HG02852 (cell line): ENCODE results near the gene MRGPRE.
"Not testable (repeated sequence)": the region's sequence is repeated elsewhere in the genome, so short reads cannot be mapped to it uniquely, and the experiment has no call there.

Experiments used
- ATAC-seq: cut with Tn5 transposase; IDR thresholded peaks from one replicate; pipeline ENCODE4 v1.9.1; 2021; ENCODE audit warnings: mild to moderate bottlenecking, moderate library complexity; ENCODE audit not compliant: unreplicated experiment

MRGPRE gene, protein sequence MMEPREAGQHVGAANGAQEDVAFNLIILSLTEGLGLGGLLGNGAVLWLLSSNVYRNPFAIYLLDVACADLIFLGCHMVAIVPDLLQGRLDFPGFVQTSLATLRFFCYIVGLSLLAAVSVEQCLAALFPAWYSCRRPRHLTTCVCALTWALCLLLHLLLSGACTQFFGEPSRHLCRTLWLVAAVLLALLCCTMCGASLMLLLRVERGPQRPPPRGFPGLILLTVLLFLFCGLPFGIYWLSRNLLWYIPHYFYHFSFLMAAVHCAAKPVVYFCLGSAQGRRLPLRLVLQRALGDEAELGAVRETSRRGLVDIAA

DNA sequence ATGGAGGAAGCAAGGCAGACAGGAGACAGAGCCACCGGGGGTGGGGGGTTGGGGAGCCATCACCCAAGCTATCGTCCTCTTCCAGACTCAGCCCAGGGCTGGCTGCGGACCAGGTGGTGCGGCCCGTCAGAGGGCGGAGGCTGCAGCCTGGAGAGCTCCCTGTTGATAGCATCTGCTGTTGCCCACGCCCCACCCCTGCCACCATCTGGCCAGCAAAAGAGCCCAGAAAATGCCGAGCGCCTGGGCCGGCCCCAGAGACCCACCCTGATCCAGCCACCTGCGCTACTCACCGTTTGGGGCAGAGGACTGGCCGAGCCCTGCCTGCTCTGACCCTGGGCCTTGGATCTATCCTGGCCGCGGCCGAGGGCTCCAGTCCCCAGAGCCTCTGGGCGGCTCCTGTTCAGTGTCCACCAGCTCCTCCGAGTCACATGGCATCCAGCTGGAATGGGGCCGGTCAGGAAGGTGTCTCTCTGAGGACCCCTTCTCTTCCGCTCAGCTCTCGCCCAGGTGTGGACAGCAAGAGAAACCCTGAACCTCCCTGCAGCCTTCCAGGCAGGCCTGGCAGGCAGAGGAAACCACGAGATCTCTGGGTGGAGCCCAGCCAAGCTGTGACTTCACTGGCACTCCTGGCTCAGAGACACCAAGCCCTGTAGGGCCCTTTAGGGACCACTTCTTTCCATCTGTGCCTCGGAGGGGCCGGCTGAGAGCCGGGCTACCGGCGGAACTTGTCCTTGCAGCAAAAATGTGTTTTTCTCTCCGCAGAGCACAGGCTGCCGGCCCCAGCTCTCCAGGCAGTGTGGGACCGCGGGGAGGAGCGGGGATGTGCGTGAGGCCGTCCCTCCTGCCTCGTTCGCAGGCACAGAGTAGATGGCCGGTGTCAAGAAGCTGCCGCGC lies at the start of gene MRGPRE:
MRGPRE (minus strand) TSS at position 567 of the 894 bp plus-strand sequence. CDS start 3,618 bp downstream, outside the sequence.
- ATAC-seq = no peak

DNA sequence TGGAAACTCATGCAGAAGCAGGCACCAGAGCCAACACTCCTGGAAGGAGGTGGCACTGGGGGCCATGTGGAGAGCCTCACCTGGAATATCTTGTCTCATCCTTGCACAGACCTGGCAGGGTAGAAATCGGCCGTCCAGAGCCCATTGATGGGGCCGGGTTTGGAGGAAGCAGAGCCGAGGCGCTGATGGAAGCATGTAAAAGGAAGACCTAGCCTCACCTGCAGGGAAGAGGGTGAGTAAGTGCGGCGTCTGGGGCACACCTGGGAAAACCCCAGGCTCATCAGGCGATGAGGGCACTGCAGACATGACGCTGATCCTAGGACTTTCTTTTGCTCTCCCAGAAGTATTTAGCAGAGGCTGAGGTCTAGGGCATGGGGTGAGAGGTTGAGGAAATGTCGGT lies 48.9 kb upstream of the MRGPRE start:
- ATAC-seq = not testable (repeated sequence)

DNA sequence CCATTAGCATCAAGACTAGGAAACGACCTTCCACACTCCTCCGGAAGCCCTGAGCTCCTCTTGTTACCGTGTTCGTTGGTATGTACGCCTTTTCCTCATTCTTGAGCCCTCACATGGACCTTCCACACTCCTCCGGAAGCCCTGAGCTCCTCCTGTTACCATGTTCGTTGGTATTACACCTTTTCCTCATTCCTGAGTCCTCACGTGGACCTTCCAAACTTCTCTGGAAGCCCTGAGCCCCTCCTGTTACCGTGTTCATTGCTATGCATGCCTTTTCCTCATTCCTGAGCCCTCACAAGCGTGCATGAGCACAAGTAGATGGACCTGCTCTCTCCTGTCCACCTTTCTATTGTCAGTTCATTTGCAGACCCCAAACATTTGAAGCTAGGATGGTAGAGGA lies 48.4 kb upstream of the MRGPRE start:
- ATAC-seq = not testable (repeated sequence)

DNA sequence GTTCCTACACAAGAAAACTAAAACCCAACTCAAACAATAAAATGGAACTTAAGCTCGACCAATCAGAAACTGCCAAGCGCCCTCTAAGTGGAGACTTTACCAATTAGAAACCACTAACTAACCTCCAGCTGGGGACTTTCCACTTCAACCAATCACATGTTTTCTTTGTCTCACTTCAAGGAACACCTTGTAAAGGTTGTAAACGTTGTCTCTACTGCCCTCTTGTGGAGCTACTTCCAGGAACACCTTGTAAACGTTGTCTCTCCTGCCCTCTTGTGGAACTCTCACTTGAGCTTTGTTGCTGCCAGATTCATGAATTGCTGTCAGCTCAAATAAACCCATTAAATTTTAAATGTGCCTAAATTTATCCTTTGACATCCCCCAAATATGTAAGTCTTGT lies 46.7 kb upstream of the MRGPRE start:
- not testable (repeated sequence) for ATAC-seq

DNA sequence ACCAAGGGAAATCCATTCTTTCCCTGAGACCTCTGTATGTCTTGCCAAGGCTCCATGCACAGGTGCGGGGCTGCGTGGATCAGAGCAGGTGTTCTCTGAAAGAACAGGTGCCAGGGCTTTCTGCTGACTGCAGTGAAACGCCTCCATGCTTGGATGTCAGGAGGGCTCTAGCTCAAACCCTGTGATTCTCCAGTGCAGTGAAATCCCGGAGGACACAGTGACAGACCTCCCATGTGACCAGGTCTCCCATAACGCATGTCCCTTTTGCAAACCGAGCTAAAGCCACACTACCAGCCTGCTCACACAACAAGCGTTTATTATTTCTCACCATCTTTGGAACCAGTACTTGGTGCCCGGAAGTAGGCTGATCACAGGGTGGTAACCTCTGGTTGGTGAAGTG lies 41.4 kb upstream of the MRGPRE start:
- ATAC-seq = not testable (repeated sequence)

DNA sequence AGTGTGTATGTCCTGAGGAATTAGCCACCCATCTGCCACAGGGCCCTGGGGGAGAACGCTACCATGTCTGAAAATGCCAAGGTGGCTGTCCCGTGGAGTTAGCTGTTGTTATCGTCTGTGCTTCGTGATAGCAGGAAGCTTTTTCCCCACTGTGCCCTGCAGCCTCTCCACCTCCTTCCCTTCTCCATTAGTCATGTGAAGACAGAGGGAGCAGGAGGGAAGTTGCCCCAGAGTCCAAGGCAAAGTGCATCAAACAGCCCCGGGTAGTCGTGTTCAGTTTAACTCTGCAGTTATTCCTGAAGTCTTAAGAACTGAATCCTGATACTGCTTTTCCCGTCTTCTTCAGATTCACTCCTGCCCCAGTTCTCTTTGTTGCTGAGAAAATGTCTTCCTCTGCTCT lies 30.3 kb upstream of the MRGPRE start:
- not testable (repeated sequence) for ATAC-seq

DNA sequence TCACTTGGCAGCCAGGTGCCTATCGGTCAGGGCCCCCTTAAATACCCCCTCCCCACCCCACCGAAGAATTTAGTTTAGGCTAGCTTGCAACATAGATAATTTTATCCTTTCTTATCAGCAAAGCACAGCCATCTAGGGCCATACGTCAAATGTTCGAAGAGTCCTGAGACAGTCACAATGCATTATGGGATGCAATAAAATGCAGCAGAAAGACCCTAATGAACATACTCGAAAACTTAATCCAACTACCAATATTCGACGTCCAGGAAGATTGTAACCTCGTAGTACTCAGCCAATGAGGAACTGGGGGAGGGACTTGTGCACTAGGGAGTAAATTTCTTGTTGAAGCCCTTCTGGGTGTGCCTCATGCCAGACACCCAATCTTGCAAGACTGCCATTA lies 29.6 kb upstream of the MRGPRE start:
- ATAC-seq = not testable (repeated sequence)

DNA sequence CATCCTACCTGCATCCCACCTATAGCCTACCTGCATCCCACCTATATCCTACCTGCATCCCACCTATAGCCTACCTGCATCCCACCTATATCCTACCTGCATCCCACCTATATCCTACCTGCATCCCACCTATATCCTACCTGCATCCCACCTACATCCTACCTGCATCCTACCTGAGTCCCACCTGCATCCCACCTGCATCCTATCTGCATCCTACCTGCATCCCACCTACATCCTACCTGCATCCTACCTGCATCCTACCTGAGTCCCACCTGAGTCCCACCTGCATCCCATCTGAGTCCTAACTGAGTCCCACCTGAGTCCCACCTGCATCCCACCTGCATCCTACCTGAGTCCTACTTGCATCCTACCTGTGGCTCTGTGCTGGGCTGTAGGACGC lies 25.3 kb upstream of the MRGPRE start:
- not testable (repeated sequence) for ATAC-seq

DNA sequence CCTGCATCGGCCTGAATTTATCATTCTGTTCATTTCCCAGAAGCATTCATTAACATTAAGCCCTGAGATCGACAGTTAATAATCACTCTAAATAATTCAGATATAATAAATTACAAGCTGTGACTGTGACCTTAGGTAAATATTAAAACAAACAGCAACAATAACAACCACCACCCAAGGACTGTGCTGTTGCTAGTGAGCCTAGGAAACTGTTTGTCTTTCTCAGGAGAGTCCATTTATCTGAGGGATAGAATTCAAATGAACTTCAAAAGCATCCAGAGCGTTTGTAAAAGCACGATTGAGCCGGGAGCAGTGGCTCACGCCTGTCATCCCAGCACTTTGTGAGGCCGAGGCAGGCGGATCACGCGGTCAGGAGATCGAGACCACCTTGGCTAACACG lies 23.0 kb upstream of the MRGPRE start:
- not testable (repeated sequence) for ATAC-seq

DNA sequence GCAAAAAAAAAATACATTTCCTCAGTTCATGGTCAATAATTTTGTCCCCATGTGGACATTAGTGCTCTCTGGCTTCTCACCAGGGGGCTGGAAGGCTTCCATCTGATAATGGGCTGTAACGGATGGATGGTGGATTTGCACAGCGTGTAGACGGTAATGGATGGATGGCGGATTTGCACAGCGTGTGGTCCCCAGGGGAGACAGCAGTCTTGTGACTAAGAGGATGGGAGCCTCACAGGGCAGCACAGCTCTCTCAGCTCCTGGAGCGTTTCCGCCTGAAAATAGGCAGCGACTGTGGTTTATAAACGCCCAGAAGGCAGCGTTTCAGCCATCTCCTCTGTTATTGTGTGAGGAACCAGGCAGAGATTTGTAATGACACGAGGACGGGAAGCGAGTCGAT lies 22.6 kb upstream of the MRGPRE start:
- ATAC-seq = not testable (repeated sequence)

DNA sequence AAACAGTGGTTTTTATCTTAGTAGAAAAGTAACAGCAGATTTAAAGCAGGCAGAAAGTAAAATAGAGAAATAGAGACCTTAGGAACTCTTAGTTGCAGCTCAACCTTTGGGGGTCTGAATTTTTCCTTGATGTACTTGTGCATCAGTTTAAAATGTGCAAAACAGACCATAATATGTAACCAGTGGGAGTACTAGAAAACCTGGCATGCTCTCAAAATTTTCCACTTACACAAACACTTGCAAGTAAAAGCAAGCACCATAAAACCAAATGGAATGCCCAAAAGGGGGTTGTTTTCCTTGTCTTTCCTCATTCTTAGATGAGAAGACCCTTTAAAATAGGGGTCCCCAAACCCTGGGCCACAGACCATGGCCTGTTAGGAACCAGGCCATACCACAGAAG lies 12.9 kb upstream of the MRGPRE start:
- ATAC-seq = no peak

DNA sequence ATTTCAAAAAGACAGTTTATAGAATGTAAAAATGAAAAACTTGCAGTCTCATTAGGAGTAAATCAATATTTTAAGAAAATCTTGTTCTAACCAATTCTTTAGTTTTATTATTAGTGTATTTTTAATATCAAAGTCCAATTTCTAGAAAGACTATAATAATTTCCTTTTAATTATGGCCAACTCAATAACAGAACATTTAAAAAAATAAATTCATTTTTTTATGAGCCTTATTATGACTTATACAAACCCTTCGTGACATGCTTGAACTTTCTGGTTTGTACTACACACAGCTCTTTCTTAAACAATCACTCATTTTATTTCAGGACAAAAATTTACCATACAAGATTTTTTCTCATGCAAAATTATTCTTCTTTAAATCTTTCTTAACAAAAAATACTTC lies 11.7 kb upstream of the MRGPRE start:
- ATAC-seq = no peak

DNA sequence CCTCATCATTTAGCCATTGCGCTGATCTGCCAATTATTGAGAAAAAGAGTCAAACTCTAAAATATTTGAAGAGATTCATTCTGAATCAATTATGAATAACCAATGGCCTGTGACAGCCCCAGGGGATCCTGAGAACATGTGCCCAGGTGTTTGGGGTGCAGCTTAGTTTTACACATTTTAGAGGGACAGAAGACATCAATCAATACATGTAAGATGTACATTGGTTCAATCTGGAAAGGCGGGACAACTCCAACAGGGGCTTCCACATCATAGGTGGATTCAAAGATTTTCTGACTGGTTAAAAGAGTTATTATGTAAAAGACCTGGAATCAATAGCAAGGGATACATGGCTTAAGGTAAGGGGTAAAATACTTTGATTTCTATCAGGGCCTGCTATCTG lies 4.9 kb upstream of the MRGPRE start:
- ATAC-seq = no peak

DNA sequence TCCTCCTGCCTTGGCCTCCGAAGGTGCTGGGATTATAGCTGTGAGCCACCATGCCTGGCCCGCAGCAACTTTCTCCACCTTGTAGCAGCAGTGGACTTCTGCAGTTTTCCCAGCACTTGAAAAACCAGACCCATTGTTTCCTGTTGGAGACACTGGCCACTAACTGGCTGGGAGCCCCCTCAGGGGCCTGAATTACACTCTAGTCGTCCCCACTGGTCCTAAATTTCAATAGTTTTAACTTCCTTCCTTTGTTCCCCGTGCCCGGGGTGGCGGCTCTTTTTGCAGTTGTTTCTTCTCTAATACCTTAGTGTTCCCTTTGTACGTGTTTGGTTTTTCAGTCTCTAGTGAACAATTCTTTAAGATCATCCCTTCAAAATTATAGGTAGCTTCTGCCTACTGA lies 2.6 kb upstream of the MRGPRE start:
- no peak for ATAC-seq

DNA sequence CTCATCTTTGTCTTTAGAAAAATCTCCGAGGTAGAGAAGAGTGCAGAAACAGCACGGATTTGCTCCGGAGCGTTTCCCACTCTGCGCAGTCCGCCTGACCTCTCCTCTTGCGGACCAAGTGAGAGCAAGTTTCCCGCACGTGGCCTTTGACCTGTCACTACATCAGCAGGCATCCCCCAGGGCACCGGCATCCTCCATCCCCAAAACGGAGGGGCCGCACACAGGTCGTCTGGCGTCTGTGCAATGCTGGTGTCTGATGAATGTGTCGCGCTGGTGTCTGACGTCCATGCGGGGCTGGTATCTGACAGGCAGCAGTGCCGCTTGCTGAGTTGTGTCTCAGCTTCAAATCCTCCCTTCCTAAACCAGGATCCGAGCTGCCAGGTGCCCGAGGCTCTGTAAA lies 739 bp upstream of the MRGPRE start:
- ATAC-seq = no peak

DNA sequence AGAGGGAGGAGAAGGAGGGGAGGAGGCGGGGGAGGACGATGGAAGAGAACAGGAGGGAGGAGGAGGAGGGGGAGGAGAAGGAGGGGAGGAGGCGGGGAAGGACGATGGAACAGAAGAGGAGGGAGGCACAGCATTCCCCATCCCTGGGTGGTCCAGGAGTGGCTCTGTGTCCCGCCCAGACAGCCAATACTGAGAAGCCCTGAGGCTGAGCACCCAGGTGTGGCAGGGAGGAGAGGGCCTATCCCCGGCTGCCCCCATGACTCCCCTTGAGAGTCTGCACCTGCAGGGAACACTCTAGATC lies 717 bp downstream of the MRGPRE start:
- no peak for ATAC-seq

DNA sequence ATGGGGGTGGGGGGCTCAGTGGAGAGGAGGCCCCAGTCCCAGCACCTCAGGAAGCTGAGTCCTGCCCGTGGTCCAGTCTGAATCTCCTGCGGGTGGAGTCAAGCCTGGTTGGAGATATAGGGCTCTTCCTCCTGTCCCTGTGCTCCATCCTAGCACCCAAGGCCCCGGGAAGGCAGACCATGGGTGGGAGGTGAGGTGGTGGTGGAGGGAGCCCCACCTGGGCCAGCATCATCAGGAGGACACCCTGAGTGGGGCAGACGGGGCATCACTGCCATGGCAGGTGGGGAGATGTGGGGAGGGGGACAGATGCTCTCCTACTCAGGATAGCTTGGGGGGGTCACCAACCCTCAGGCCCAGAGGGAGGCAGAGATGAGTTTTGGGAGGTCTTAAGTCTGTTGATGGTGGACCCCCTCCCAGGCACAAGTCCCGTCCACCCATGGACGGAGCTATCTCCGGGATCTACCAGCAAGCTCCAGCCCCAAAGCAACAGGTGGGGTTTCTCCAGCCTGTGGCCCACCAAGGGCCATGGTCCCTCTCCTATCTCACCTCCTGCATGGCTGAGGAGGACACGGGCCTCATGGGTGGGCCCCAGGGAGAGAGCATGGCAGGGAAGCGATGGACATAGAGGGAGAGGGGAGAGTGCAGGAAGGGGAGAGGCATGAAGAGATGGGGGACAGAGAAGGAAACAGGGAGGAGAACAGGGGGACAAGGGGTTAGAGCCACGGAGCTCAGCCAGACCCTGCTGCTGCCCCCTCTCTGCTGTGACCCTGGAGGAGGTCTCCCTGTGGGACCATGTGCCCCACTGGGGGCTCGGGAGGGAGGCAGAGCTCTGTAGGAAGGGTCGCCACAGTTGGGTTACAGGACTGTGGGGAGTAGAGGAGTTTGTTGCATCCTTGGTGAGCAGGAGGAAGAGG lies 1.3 kb downstream of the MRGPRE start:
- no peak for ATAC-seq

DNA sequence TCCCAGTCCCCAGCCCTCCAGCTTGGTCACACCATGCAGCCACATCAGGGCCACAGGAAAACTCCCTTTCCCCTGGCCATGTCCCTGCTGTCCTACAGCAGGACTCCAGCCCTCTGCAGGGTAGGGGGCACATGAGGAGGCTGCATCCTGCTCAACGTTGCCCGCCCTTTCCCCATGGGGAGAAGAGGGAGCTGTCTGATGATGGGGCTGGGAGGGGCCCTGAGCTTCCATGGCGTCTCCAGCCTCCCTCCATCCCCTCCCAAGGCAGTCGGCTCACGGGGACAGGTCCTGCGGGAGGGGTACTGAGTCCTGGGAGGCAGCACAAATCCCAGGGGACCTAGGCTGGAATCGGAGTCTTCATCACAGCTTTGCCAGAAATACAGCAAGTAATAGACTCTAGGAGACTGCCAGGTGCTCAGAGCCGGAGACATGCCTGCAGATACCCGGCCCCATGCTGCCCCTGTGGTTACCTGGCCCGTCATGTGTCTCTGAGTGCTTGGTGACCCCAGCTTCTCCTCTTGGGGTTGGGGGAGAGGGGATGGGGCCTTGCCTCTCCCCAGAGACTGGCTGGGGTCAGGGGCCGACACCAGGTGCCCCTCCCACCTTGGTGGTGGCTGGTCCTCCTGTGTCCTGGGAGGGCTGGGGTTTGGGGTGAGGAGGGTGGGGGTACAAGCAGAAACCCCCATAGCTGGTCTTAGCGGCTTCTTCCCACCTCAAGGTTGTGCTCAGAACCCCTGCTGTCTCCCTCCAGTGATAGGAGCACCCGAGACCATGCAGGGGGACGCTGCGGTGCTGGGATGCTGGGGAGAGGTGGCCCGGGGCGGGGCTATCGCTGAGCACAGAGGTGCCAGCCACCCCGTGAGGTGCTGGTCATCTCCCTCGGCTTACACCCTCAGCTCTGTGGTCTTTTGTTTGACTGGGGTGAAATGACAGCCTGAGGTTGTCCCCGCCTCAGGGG lies 2.3 kb downstream of the MRGPRE start:
- ATAC-seq = no peak

DNA sequence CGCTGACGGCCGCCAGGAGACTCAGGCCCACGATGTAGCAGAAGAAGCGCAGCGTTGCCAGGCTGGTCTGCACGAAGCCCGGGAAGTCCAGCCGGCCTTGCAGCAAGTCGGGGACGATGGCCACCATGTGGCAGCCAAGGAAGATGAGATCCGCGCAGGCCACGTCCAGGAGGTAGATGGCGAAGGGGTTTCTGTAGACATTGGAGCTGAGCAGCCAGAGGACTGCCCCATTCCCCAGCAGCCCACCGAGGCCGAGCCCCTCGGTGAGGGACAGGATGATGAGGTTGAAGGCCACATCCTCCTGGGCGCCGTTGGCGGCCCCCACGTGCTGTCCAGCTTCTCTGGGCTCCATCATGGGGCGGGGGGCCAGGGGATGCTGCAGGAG lies 3.8 kb downstream of the MRGPRE start:
- ATAC-seq = no peak
